RKO (cell line): ENCODE data around the gene SORCS3.

Source experiments
- DNase-seq: peaks from one replicate; pipeline ENCODE4 v3.0.0-alpha.2; 2016; ENCODE audit warnings: low spot score

The SORCS3 gene

DNA sequence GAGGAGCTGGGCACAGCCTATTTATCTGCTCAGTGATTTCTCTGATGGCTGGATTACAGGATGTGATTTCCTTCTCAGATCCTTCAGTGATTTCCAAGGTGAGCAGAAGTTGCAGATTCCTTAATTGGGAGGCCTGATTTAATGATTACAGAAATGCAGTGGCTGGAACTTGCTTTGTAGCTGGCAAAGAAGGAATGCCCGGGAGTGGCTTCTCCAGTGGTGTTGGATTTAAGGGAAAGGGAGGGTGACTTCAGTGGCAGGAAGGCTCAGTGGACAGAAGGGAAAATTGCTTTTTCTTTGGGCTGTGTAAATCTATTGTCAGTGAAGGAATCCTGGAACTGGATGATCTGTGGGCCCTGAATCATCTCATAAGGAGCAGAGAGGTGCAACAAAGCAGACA is 5.1 kb downstream of the SORCS3 start:
- no peak for DNase-seq

GRCh38 chr10:104648421-104648820 is 7.3 kb downstream of the SORCS3 start:
- DNase-seq = no peak

DNA sequence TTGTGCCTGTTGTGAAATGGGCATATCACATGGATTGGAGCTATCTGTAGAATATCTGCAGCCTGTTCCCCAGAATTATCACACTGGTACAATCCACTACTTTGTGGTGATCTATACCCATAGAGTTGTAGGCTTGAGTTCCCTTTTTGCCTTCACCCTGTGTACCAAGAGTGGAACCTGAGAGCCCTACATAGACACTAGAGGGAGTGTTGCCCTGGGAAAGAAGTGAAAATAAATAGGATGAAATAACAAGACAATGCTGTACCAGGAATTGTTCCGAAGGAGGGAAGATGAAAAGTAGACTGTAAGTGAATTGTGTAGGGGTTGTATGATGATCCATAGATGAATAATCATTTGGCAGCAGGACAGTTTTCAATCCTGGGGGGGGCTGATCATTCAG is 9.0 kb downstream of the SORCS3 start:
- DNase-seq = no peak

GRCh38 chr10:104650635-104651331 is 9.7 kb downstream of the SORCS3 start:
- no peak for DNase-seq

GRCh38 chr10:104657036-104657435 is 15.9 kb downstream of the SORCS3 start:
- no peak for DNase-seq

DNA sequence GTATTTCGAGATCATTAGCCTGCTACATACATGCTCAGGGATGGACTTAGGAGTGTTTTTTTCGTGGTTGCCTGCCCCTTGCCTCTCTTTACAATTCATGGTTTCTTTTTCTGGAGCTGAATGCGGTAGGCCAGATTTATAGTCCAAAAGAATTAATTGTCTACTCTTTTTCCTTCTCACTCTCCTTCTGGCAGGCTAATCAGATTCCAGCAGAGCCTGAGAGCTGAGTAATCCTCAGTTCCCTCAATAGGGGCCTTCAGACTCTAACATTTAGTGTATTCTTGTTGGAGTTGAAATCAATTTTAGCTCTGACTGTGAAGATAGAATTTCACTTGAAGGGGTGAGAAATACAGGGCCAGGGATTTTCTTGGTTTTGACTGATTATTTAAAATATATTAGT is 16.4 kb downstream of the SORCS3 start:
- no peak for DNase-seq

DNA sequence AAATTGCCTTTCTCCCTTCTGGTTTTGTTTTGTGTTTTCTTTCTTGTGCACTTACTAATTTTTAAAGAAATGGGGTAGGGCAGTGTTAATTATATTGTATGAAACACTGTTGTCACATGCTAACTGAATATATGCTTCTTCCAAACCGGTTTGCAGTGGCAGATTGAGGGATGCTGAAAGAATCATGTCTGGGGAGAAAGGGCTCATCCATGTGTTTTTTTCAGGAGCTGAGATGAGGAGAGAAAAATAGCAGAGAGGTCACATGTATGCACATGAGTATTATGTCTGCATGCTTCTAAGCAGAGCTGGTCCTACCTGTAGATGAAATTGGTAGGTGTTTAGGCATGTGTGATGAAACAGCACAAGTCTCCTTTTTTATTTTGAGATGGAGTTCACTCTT is 17.0 kb downstream of the SORCS3 start:
- no peak for DNase-seq

GRCh38 chr10:104659809-104660208 is 18.7 kb downstream of the SORCS3 start:
- no peak for DNase-seq

DNA sequence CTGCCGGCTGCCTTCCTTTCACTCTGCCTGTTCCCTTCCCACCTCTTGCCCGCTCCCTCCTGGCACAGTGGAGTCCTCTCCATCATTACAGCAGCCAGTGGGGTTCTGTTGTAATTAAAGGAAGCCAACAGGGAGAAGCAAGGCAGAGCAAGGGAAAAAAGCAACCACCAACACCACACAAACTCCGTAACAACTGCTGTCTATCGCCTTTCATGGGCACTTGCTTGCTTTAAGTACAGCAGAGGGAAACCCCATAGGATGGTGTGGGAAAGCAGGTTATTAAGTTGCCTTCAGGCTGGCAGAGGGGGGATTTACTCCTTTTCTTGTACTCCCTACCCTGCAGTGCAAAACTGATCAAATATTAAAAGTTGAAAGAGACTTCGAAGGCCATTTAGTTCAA is 22.0 kb downstream of the SORCS3 start:
- DNase-seq = no peak

DNA sequence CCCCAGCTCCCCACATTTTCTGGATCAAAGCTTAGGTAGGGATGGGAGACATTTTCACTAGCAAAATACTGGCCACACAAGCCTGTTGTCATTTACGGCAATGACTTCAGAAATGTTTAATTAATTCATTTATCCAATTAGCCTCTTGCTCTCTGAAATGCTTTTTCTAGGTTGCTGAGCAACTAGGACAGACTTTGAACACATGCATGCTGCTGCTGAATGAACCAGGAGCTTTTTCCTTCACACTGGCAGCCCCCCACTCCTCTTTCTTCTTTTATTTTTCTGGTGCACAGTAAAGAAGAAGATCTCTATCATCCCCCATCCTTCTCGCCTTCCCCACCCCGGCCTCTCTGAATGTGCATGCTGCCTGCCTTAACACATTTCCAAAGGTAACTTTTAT is 22.5 kb downstream of the SORCS3 start:
- DNase-seq = no peak

- DNase-seq = no peak
These were observed 23.1 kb downstream of the SORCS3 start for GRCh38 chr10:104664205-104664604.

DNA sequence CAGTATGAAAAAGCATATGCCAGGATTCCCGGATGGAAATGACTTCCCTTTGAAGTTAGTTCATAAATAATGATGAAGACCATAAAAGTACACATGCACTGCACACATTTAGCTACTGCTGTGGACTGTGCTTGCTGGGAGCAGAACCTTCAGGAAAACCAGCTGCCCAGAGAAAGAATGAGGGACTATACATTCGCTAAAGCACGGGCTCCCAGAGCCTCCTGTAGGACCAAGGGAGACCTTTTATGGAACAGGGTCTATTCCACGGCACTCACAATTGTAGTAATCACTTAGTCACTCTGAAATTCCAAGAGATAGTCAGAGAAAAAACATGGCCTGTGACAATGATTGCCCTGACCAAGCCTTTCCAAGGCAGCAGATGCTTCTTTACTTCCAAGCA is 24.1 kb downstream of the SORCS3 start:
- DNase-seq = no peak

DNA sequence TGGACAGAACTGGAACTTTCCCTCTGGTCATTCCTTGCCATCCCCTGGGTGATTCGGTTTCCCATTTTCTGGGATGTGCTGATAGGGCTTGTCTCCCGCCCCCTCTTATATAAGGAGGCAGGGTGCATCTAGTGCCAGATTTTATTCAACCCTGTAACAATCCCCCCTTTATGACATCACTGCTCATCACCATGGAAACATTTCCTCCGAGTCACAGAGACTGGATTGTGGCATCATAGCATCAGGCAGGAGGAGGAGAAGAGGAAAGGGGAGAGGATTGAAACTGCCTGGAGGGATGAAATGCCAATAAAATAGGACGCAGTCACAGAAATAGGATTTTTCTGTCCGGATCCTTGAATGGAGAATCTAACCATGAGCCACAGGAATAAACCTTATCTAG is 25.0 kb downstream of the SORCS3 start:
- no peak for DNase-seq

- DNase-seq = no peak
These were observed 35.8 kb downstream of the SORCS3 start for GRCh38 chr10:104676874-104677273.

DNA sequence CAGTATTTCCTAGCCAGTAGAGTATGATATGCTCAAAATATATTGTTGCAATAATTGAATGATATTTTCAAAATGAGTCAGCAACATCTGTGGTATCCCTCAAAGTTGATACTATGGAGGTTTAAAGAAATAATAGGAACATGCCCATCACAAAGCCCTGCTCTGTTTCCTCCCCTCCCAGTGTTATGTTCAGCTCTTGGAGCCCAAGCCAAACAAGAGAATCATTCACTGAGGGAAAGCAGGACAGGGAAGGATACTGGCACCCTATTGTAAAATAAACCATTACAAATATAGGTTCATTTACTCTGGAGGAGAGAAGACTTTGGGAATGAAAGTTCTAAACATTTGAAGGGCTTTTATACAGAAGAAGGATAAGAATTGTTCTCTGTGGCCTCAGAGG is 37.6 kb downstream of the SORCS3 start:
- DNase-seq = no peak

GRCh38 chr10:104680467-104681401 is 39.6 kb downstream of the SORCS3 start:
- DNase-seq = no peak

DNA sequence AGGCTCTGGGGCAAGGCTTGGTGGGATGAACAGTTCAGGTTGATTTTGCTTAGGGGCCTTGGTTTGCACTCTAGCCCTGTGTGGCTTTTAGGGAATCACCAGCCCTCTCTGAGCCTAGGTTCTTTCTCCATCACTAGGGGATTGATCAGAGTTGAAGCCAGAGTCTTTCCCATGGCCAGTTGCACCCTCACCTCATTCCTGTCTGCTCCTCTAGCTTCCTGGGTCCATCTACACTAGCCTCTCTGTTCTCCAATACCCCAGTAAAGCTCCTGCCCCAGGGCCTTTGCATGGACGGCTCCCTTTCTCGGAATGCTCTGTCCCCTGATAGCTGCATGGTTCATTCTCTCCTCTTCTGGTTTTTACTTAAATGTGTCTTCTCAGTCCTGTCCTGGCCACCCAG is 40.4 kb downstream of the SORCS3 start:
- DNase-seq = no peak

DNA sequence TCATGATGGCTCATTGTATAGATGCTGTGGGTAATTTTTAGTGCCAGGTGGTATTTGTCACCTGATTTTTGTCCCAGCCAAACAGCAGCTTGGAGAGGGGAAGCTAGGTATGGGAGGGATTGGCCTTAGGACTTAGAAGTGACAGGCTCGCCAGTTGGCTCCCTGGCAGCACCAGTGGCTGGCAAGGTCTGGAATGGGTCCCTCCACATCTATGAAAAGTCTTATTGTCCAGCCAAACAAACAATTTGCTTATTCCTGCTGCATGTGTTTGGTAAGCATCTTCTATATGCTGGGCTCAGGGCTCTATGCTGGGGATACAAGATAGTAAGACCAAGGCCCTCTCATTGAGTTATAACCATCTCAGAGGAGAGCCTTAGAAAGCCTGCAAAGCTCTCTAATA is 42.5 kb downstream of the SORCS3 start:
- DNase-seq = no peak

DNA sequence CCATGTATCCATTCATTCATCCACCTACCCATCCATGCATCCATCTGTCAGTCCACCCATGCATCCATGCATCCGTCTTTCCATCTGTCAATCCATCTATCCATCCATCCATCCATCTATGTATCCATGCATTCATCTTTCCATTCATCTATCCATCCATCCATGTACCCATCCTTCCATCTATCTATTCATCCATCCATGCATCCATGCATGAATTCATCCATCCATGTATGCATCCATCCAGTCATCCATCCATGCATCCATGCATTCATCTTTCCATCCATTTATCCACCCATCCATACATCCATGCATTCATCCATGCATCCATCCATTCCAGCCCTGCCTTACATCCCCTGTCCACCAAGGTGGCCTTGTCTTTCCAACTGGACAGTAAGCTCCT is 45.7 kb downstream of the SORCS3 start:
- DNase-seq = no peak

GRCh38 chr10:104688251-104689042 is 47.4 kb downstream of the SORCS3 start:
- no peak for DNase-seq

GRCh38 chr10:104689105-104689504 is 48.0 kb downstream of the SORCS3 start:
- no peak for DNase-seq

GRCh38 chr10:104689547-104689946 is 48.5 kb downstream of the SORCS3 start:
- no peak for DNase-seq

DNA sequence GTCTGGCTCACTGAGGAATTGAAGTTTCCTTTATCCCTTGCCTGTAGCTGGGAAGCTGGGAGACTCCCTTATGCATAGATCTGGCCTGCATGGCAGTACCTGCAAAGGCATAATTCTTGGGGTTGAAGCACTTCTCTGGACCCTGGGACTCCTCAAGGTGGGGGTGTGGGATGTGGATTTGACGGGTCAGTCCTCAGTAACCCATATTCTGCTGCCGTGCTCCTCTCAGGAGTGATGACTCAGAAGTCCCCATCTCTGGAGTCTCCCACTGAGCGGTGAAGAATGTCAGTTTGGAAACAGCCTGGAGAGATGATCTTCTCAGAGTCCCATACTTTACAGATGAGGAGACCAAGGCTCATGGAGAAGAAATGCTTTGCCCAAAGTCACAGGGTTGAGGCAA is 49.0 kb downstream of the SORCS3 start:
- no peak for DNase-seq
